B cell (primary cell): ENCODE results near the gene SLC25A20. TPM values are rescaled to one million over a fixed set of nuclear protein-coding genes. Genes with fewer than 3 reads are reported as not detected.

Experiments
- ATAC-seq: fragments of 200-7000 bp; cut with Tn5 transposase; one replicate; pipeline ENCODE4 v1.10.0; 2021; ENCODE audit warnings: low read depth, mild to moderate bottlenecking, moderate number of reproducible peaks, moderate library complexity
- CTCF ChIA-PET: fragments of 350-600 bp; sonication (Branson Sonifier 250); formaldehyde crosslinking; loops from one replicate; lab custom pipeline; 2021; ENCODE audit warnings: antibody characterized with exemption, inconsistent platforms; lab: Charles Lee
- POLR2A ChIA-PET: fragments of 350-600 bp; sonication (Branson Sonifier 250); formaldehyde crosslinking; loops from one replicate; lab custom pipeline; 2021; ENCODE audit warnings: antibody characterized with exemption; lab: Charles Lee
- DNase-seq: peaks from one replicate; pipeline ENCODE4 v3.0.0; 2013
- H2AFZ ChIP-seq: 2 replicates; pipeline ENCODE4 v1.6.1; 2012; ENCODE audit warnings: mild to moderate bottlenecking, low read depth, low read length; ENCODE audit not compliant: insufficient read depth, poor library complexity, severe bottlenecking
- H3K27ac ChIP-seq, 2 donors: 1 replicate in 1 of 2; 2 replicates in 1 of 2; pipeline ENCODE4 v1.5.1; 2012 to 2013; ENCODE audit warnings: low read length in 2 of 2, mild to moderate bottlenecking in 2 of 2, moderate library complexity in 1 of 2
- H3K27me3 ChIP-seq, 4 experiments: fragments of 200-600 bp in 1 of 4; sonication (generic) in 1 of 4; replicated peaks in 1 of 4; 1 replicate in 2 of 4; 2 replicates in 2 of 4; pipeline versions ENCODE4 v1.6.1 to v1.7.0; 2013 to 2016; ENCODE audit warnings: low read length in 3 of 4, mild to moderate bottlenecking in 2 of 4, mixed read lengths in 1 of 4, moderate library complexity in 1 of 4; ENCODE audit not compliant: insufficient read depth in 4 of 4, control insufficient read depth in 3 of 4; ENCODE audit errors: control extremely low read depth in 1 of 4
- H3K36me3 ChIP-seq, 2 experiments: replicated peaks in 1 of 2; 1 replicate in 1 of 2; 2 replicates in 1 of 2; pipeline versions ENCODE4 v1.6.1 to v1.7.1; 2013; ENCODE audit warnings: low read length in 1 of 2; ENCODE audit not compliant: insufficient read depth in 2 of 2, control insufficient read depth in 1 of 2; ENCODE audit errors: control extremely low read depth in 1 of 2, extremely low read depth in 1 of 2
- H3K4me1 ChIP-seq, 2 donors: fragments of 200-600 bp in 1 of 2; sonication (generic) in 1 of 2; 1 replicate in 1 of 2; 2 replicates in 1 of 2; pipeline versions ENCODE4 v1.5.1 to v1.6.1; 2013 to 2017; ENCODE audit warnings: low read length in 2 of 2; ENCODE audit not compliant: control insufficient read depth in 2 of 2, insufficient read depth in 2 of 2
- H3K4me2 ChIP-seq: replicated peaks from 2 replicates; pipeline ENCODE3; 2012; ENCODE audit warnings: mild to moderate bottlenecking, low read depth, low read length; ENCODE audit not compliant: poor library complexity, severe bottlenecking
- H3K4me3 ChIP-seq, 5 experiments: fragments of 200-600 bp in 1 of 5; sonication (generic) in 1 of 5; 1 replicate in 3 of 5; 2 replicates in 2 of 5; pipeline versions ENCODE4 v1.5.1 to v1.7.0; 2011 to 2016; ENCODE audit warnings: low read length in 4 of 5, mild to moderate bottlenecking in 4 of 5, low read depth in 2 of 5, control low read depth in 1 of 5, moderate library complexity in 1 of 5; ENCODE audit not compliant: insufficient read depth in 1 of 5; ENCODE audit errors: control extremely low read depth in 1 of 5, extremely low read depth in 1 of 5
- H3K79me2 ChIP-seq: fragments of 200-600 bp; sonication (generic); one replicate; pipeline ENCODE4 v1.6.0; 2016; ENCODE audit warnings: low read length; ENCODE audit not compliant: control insufficient read depth, insufficient read depth
- H3K9ac ChIP-seq: fragments of 200-600 bp; sonication (generic); 2 replicates; pipeline ENCODE4 v1.6.1; 2017; ENCODE audit warnings: mild to moderate bottlenecking, low read length, moderate library complexity
- H3K9me3 ChIP-seq, 3 donors: one replicate each; pipeline versions ENCODE4 v1.6.1 to v1.7.1; 2013; ENCODE audit warnings: low read length in 2 of 3; ENCODE audit not compliant: control insufficient read depth in 2 of 3, insufficient read depth in 1 of 3; ENCODE audit errors: control extremely low read depth in 1 of 3
- H4K20me1 ChIP-seq: 2 replicates; pipeline ENCODE4 v1.6.0; 2012; ENCODE audit warnings: mild to moderate bottlenecking, low read length; ENCODE audit not compliant: insufficient read depth, control insufficient read depth, poor library complexity, severe bottlenecking
- H3K27ac Mint-ChIP-seq: one replicate; pipeline ENCODE4 v1.8.0; 2021; ENCODE audit warnings: mixed read lengths
- H3K27me3 Mint-ChIP-seq: one replicate; pipeline ENCODE4 v1.8.0; 2021; ENCODE audit warnings: mixed read lengths
- H3K4me1 Mint-ChIP-seq: one replicate; pipeline ENCODE4 v1.8.0; 2021; ENCODE audit warnings: mixed read lengths
- H3K4me3 Mint-ChIP-seq: one replicate; pipeline ENCODE4 v1.8.0; 2021; ENCODE audit warnings: mixed read lengths
- H3K9me3 Mint-ChIP-seq: one replicate; pipeline ENCODE4 v1.8.0; 2022; ENCODE audit warnings: mixed read lengths; ENCODE audit not compliant: insufficient read depth
- CTCF ChIP-seq: fragments of 200-600 bp; IDR thresholded peaks from one replicate; pipeline ENCODE4 v1.8.0; 2022; ENCODE audit warnings: antibody characterized with exemption, mild to moderate bottlenecking
- EZH2 ChIP-seq: IDR thresholded peaks from 2 replicates; pipeline ENCODE4 v1.6.1; 2012; ENCODE audit warnings: borderline replicate concordance, low read depth, mild to moderate bottlenecking, moderate library complexity, low read length; ENCODE audit not compliant: insufficient read depth, poor library complexity, severe bottlenecking
- WGBS: methylation state at CpG from one replicate; pipeline ENCODE4 v1.1.5; 2013; ENCODE audit warnings: missing lambda C conversion rate; ENCODE audit not compliant: insufficient coverage; 5-methylcytosine and 5-hydroxymethylcytosine counted together
- intact Hi-C: fragments of 100-400 bp; cut with micrococcal nuclease; formaldehyde crosslinking; loops from one replicate; pipeline ENCODE4 v1.10.0; 2022
- polyA minus RNA-seq: library from RNA; depleted of rRNA, polyadenylated mRNA; stranded (reverse); fragments of >200 nt; gene quantifications from 2 replicates; pipeline ENCODE4 v1.2.3, GENCODE V29; 2012
- polyA plus RNA-seq: library from polyadenylated mRNA; depleted of rRNA; stranded (reverse); fragments of >200 nt; gene quantifications from 2 replicates; pipeline ENCODE4 v1.2.3, GENCODE V29; 2012
- total RNA-seq, 2 donors: library from RNA; stranded (reverse); fragments of 120-200 nt in 1 of 2; gene quantifications; 1 replicate in 1 of 2; 2 replicates in 1 of 2; pipeline versions ENCODE4 v1.2.3 to v1.2.4, GENCODE V29; 2013 to 2022

Gene SLC25A20
- total RNA-seq (11.6 and 12.2 TPM in 2 replicates), polyA plus RNA-seq (5.7 and 19.9 TPM in 2 replicates), polyA minus RNA-seq (7.2 and 12.2 TPM in 2 replicates)
- 21.4 TPM for total RNA-seq (2013)

- Histone ChIP-seq H3K36me3 (no peaks in the 10 kb centered on the region), H3K9ac (peak within 1 kb of the TSS; percentile 82), H3K27me3 (no peaks in the 10 kb centered on the region), H4K20me1 (no peaks in the 10 kb centered on the region), H3K4me2 (peak within 1 kb of the TSS; percentile 90), H3K4me1 (peaks cover 24 to 29% of the 10 kb centered on the region in 2 donors), H3K79me2 (peaks cover 27% of the 10 kb centered on the region), H3K27ac (peak within 1 kb of the TSS; percentile 30 to 80), H3K4me3 (peak within 1 kb of the TSS; percentile 24 to 86 (median 73)), H2AFZ (peak within 1 kb of the TSS; percentile 99), H3K9me3 (no peaks in the 10 kb centered on the region)
- DNase-seq (peak; percentile 88), ATAC-seq (peak; percentile 99)
- peak within 1 kb of the TSS; percentile 95 for H3K4me3 Mint-ChIP-seq
- no peaks in the 10 kb centered on the region for H3K9me3 Mint-ChIP-seq
- ChIA-PET CTCF (interaction anchor here (0.8 to 1.5 kb wide), 7 partner anchors 17 to 159 kb away, joined by 3 to 8 read pairs (median 3); partner anchors contain the start of genes ARIH2 and PRKAR2A), POLR2A (interaction anchor here (0.5 to 3.0 kb wide), 6 partner anchors 10 to 1109 kb away, joined by 3 to 21 read pairs (median 4); partner anchors contain the start of genes ARIH2 and PRKAR2A)
- intact Hi-C loops, result loop anchor here (1.0 to 2.0 kb wide), 3 partner anchors 20 to 572 kb away; partner anchors contain the start of genes ARIH2, DAG1 and PRKAR2A
- peak within 1 kb of the TSS; percentile 83 for H3K27ac Mint-ChIP-seq
- 2% methylated on average over 43 of the region's 54 CpGs for WGBS
- no peak for TF ChIP-seq CTCF
- TF ChIP-seq EZH2, result no peak
- H3K27me3 Mint-ChIP-seq, result no peaks in the 10 kb centered on the region
- peaks cover 35% of the 10 kb centered on the region for H3K4me1 Mint-ChIP-seq
Measured at GRCh38 chr3:48898383-48899234, at the start of gene SLC25A20. TSS of gene SLC25A20 (minus strand) at chr3:48898882. CDS start at chr3:48898794, 88 bp downstream.
